Stomach (tissue), 9 donors: ENCODE results near the gene PMEPA1. TPM values are rescaled to one million over a fixed set of nuclear protein-coding genes. Genes with fewer than 3 reads are reported as not detected.

Experiments used
- DNase-seq, 2 donors: peaks; one replicate each; pipeline versions ENCODE4 v3.0.0 to v3.0.0-alpha.2; 2013 to 2019
- H3K27ac ChIP-seq, 5 donors: fragments of 200-600 bp in 4 of 5; sonication (generic) in 4 of 5; one replicate each; pipeline ENCODE4 v1.5.1; 2013 to 2019; ENCODE audit warnings: mild to moderate bottlenecking in 1 of 5, moderate library complexity in 1 of 5
- H3K27me3 ChIP-seq, 3 donors: fragments of 200-600 bp; sonication (generic); one replicate each; pipeline ENCODE4 v1.5.1; 2017 to 2019; ENCODE audit warnings: mixed run types in 1 of 3
- H3K36me3 ChIP-seq, 4 donors: fragments of 200-600 bp; sonication (generic); 1 replicate in 3 of 4; 2 replicates in 1 of 4; pipeline ENCODE4 v1.5.1; 2016 to 2019
- H3K4me1 ChIP-seq, 4 donors: fragments of 200-600 bp; sonication (generic); one replicate each; pipeline ENCODE4 v1.5.1; 2016 to 2019
- H3K4me3 ChIP-seq, 4 donors: fragments of 200-600 bp; sonication (generic) in 3 of 4; one replicate each; pipeline ENCODE4 v1.5.1; 2016 to 2019; ENCODE audit warnings: mild to moderate bottlenecking in 1 of 4
- H3K9me3 ChIP-seq, 4 donors: fragments of 200-600 bp; sonication (generic); one replicate each; pipeline ENCODE4 v1.5.1; 2016 to 2019
- CTCF ChIP-seq, 7 experiments: fragments of 450-650 bp in 4 of 7; fragments of 200-600 bp in 3 of 7; sonication (generic) in 3 of 7; IDR thresholded peaks; one replicate each; pipeline ENCODE4 v1.5.1; 2016 to 2019; ENCODE audit warnings: antibody characterized with exemption in 7 of 7, control low read depth in 2 of 7, mild to moderate bottlenecking in 1 of 7
- EP300 ChIP-seq: sonication (generic); formaldehyde crosslinking; IDR thresholded peaks from one replicate; pipeline ENCODE4 v1.6.1; 2017; ENCODE audit warnings: antibody characterized with exemption
- POLR2A ChIP-seq, 4 donors: fragments of 450-650 bp; IDR thresholded peaks; one replicate each; pipeline ENCODE4 v1.6.1; 2016; ENCODE audit warnings: antibody characterized with exemption in 4 of 4, control low read depth in 2 of 4, mild to moderate bottlenecking in 1 of 4, moderate library complexity in 1 of 4
- POLR2AphosphoS5 ChIP-seq, 3 donors: sonication (generic); formaldehyde crosslinking; IDR thresholded peaks; one replicate each; pipeline ENCODE4 v1.6.1; 2016; ENCODE audit warnings: antibody characterized with exemption in 3 of 3
- WGBS, 5 donors: extraction: QIAGEN DNeasy Blood & Tissue Kit in 3 of 5; methylation state at CpG; one replicate each; pipeline versions ENCODE4 v1.1.5 to v1.1.7; 2013 to 2018; 5-methylcytosine and 5-hydroxymethylcytosine counted together
- intact Hi-C: fragments of 100-400 bp; cut with DNase I; formaldehyde crosslinking; loops from one replicate; pipeline ENCODE4 v1.15.1; 2023; ENCODE audit warnings: low total_unique reads
- polyA plus RNA-seq, 3 donors: library from polyadenylated mRNA; stranded (reverse); fragments of 200-250 nt; gene quantifications; one replicate each; pipeline ENCODE4 v1.2.3, GENCODE V29; 2013
- total RNA-seq, 5 donors: library from RNA; depleted of rRNA; stranded (reverse); fragments of >200 nt; gene quantifications; one replicate each; pipeline versions ENCODE4 v1.1.0 to v1.2.3, GENCODE V29; 2014 to 2016
- donor health status: healthy with polysubstance abuse.
- donor health status: Bipolar disorder and iron deficiency.
- donor health status: healthy.

The PMEPA1 gene
- total and polyA plus RNA-seq, 8 donors: 5.3 to 17.2 (median 8.0) TPM; not detected in 1

DNA sequence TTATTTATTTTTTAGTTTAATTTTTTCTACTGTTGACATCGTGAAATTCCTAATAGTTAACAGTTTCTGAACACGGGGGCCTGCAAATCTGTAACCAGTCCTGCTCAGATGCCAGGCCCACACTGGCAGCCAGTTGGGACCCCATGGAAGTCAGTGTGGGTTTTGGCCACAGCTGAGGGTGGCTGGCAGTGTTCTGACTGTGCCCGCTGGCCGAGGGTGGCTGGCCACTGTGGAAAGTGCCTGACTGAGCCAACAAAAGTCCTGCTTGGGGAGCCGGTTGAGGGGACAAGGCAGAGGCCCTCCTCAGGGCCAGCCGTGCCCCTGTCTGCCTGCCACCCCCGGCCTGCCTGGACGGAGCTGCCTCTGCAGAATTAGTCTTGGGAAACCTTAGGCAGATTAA lies 4.1 kb upstream of the PMEPA1 start:
- Histone ChIP-seq H3K4me3 (no peak overlapping the region), H3K27me3 (no peaks in the 10 kb centered on the region), H3K9me3 (no peaks in the 10 kb centered on the region), H3K4me1 (peaks cover 16 to 76% (median 46%) of the 10 kb centered on the region in 4 donors), H3K27ac (peak overlapping the region in 3 of 5 donors; percentile 44 to 73 (median 56)), H3K36me3 (no peaks in the 10 kb centered on the region)
- intact Hi-C loops: no loop called here
- TF ChIP-seq EP300 (no peak), CTCF (IDR thresholded peaks at IDR 0.05) (no peak), POLR2A (IDR thresholded peaks at IDR 0.05) (no peak), POLR2AphosphoS5 (IDR thresholded peaks at IDR 0.05) (no peak)
- WGBS, 5 donors: 67 to 83% (median 81%) methylated on average over 8 of the region's 8 CpGs
- DNase-seq: no peak

GRCh38 chr20:57713505-57713903 lies 3.7 kb upstream of the PMEPA1 start:
- H3K36me3 ChIP-seq: no peaks in the 10 kb centered on the region
- no peak overlapping the region for H3K4me3 ChIP-seq
- peak overlapping the region in 3 of 5 donors; percentile 44 to 73 (median 56) for H3K27ac ChIP-seq
- H3K27me3 ChIP-seq: no peaks in the 10 kb centered on the region
- no peak for DNase-seq
- 75 to 91% (median 84%) methylated on average over 7 to 10 of the region's 10 CpGs for WGBS, 5 donors
- H3K9me3 ChIP-seq: no peaks in the 10 kb centered on the region
- no peak for TF ChIP-seq POLR2A (IDR thresholded peaks at IDR 0.05)
- no peak for TF ChIP-seq POLR2AphosphoS5 (IDR thresholded peaks at IDR 0.05)
- TF ChIP-seq EP300: no peak
- no peak for TF ChIP-seq CTCF (IDR thresholded peaks at IDR 0.05)
- peaks cover 17 to 76% (median 47%) of the 10 kb centered on the region in 4 donors for H3K4me1 ChIP-seq
- intact Hi-C loops: no loop called here

DNA sequence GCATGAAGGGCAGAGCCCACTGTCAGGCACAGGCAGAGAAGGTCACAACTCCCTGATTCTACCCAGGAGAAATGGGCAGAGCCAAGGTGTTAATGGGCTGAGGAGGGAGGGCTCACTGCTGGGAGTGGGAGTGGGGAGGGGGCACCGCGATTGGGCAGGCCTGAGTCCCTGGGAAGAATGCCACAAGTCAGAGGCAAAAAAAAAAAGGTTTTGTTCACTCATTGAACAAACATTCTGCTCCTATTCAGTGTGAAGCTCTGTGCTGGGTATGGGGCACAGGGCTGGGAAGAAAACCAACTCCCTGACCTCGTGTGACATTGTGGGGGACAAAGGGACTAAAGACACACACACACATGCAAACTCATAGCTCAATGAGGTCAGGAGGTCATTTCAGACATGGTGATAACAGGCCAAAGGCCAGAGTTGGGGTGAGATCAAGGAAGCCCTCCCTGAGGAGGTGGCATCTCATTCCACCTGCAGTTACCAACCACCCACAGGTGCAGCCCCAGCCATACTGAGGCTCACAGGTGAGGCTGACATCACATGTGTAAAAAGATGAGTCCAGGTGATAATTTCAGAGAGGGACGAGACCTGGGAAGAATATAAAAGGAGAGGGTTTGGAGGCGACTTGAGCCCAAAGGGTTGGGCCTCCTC lies 3.2 kb upstream of the PMEPA1 start:
- peak overlapping the region in 3 of 5 donors; percentile 44 to 73 (median 56) for H3K27ac ChIP-seq
- 37 to 63% (median 54%) methylated on average over 5 of the region's 5 CpGs for WGBS, 5 donors
- no peak for DNase-seq
- H3K27me3 ChIP-seq: no peaks in the 10 kb centered on the region
- H3K9me3 ChIP-seq: no peaks in the 10 kb centered on the region
- intact Hi-C loops: no loop called here
- H3K4me1 ChIP-seq: peaks cover 22 to 78% (median 49%) of the 10 kb centered on the region in 4 donors
- H3K4me3 ChIP-seq: no peak overlapping the region
- H3K36me3 ChIP-seq: no peaks in the 10 kb centered on the region
- TF ChIP-seq POLR2AphosphoS5 (IDR thresholded peaks at IDR 0.05) (no peak), POLR2A (IDR thresholded peaks at IDR 0.05) (no peak), EP300 (no peak), CTCF (IDR thresholded peaks at IDR 0.05) (no peak)

DNA sequence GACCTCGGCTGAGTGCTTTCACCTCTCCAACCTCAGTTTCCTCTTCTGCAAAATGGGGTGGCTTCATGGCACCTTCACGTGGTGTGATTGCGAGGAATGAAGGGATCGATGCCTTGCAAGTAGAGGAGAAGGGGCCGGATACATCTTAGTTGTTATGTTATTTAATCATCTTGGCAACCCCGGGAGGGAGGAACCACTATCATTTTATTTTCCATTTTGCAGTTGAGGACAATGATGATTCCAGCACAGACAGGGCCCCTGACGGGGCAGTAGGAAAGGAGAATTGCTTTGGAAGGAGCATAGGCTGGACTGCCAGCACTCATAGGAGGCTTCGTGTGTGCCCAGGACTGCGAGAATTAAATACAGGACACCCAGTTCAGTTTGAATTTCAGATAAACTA lies 2.5 kb upstream of the PMEPA1 start:
- intact Hi-C loops: no loop called here
- Histone ChIP-seq H3K27ac (peak overlapping the region in 2 of 5 donors; percentile 44 to 73), H3K4me3 (no peak overlapping the region), H3K9me3 (no peaks in the 10 kb centered on the region), H3K27me3 (no peaks in the 10 kb centered on the region), H3K36me3 (no peaks in the 10 kb centered on the region), H3K4me1 (peaks cover 27 to 78% (median 49%) of the 10 kb centered on the region in 4 donors)
- WGBS, 5 donors: 61 to 70% (median 65%) methylated on average over 9 of the region's 9 CpGs
- no peak for DNase-seq
- TF ChIP-seq EP300: no peak
- no peak for TF ChIP-seq POLR2A (IDR thresholded peaks at IDR 0.05)
- no peak for TF ChIP-seq CTCF (IDR thresholded peaks at IDR 0.05)
- TF ChIP-seq POLR2AphosphoS5 (IDR thresholded peaks at IDR 0.05): no peak
